ENCODE results near the gene CNIH4. TPM values are rescaled to one million over a fixed set of nuclear protein-coding genes. Genes with fewer than 3 reads are reported as not detected.

CNIH4 gene
- total RNA-seq, 2 experiments from 2014 or later, result 44.8 to 45.1 TPM

DNA sequence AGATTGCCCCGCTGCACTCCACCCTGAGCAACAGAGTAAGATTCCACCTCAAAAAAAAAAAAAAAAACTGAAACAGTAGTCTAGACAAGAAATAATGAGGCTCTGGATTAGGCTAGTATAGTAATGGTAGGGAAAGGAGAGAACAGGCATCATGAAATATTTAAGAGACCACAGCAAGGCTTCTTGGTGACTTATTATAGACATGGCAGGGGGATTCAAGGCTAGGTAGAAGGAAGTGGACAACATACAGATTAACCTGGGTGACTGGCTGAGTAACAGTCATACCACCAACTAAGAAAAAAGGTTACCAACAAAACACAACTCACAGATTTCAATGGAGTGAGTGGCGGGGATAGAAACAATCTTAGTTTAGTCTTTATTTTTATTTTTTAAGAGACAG is 35.0 kb upstream of the CNIH4 start:
- ATAC-seq, result no peak
- POLR2A ChIA-PET, result no interaction called here
- TF ChIP-seq, protein P1, sequence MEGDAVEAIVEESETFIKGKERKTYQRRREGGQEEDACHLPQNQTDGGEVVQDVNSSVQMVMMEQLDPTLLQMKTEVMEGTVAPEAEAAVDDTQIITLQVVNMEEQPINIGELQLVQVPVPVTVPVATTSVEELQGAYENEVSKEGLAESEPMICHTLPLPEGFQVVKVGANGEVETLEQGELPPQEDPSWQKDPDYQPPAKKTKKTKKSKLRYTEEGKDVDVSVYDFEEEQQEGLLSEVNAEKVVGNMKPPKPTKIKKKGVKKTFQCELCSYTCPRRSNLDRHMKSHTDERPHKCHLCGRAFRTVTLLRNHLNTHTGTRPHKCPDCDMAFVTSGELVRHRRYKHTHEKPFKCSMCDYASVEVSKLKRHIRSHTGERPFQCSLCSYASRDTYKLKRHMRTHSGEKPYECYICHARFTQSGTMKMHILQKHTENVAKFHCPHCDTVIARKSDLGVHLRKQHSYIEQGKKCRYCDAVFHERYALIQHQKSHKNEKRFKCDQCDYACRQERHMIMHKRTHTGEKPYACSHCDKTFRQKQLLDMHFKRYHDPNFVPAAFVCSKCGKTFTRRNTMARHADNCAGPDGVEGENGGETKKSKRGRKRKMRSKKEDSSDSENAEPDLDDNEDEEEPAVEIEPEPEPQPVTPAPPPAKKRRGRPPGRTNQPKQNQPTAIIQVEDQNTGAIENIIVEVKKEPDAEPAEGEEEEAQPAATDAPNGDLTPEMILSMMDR (IDR thresholded peaks at IDR 0.05), result no peak
- Mint-ChIP-seq H3K9me3 (no peaks in the 10 kb centered on the region), H3K27ac (no peak overlapping the region), H3K4me1 (ENCODE audit: low read depth) (peaks cover 18% of the 10 kb centered on the region), H3K27me3 (no peaks in the 10 kb centered on the region), H3K36me3 (ENCODE audit: low read depth) (peaks cover 14% of the 10 kb centered on the region), H3K4me3 (no peak overlapping the region)
- DNase-seq, result no peak
- CTCF ChIA-PET, result no interaction called here
- intact Hi-C loops (cut with micrococcal nuclease), result no loop called here

DNA sequence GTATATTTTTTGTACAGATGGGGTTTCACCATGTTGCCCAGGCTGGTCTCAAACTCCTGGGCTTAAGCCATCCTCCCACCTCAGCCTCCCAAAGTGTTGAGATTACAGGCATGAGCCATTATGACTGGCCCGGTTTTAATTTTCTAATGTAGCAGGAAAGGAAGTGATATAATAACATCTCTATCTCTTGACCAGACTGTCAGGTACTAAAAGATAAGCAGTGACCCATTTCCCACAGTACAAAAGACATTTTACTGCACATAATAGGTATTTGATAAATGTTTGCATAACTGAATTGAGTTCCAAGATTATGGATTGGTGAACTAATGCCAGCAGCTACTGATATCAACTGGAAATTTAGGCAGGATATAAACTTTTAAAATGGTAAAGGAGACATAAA is 30.7 kb upstream of the CNIH4 start:
- intact Hi-C loops (cut with micrococcal nuclease), result no loop called here
- POLR2A ChIA-PET, result no interaction called here
- H3K4me1 Mint-ChIP-seq (ENCODE audit: low read depth), result peaks cover 24% of the 10 kb centered on the region
- CTCF ChIA-PET, result interaction anchor here (0.7 to 1.3 kb wide), 2 partner anchors 9 to 131 kb away, joined by 3 read pairs; no protein-coding TSS in a partner anchor
- no peaks in the 10 kb centered on the region for H3K27me3 Mint-ChIP-seq
- ATAC-seq (no peak), DNase-seq (no peak)
- no peak overlapping the region for H3K4me3 Mint-ChIP-seq
- H3K36me3 Mint-ChIP-seq (ENCODE audit: low read depth), result peaks cover 11% of the 10 kb centered on the region
- TF ChIP-seq, protein P1 (IDR thresholded peaks at IDR 0.05), result no peak
- no peak overlapping the region for H3K27ac Mint-ChIP-seq
- no peaks in the 10 kb centered on the region for H3K9me3 Mint-ChIP-seq

DNA sequence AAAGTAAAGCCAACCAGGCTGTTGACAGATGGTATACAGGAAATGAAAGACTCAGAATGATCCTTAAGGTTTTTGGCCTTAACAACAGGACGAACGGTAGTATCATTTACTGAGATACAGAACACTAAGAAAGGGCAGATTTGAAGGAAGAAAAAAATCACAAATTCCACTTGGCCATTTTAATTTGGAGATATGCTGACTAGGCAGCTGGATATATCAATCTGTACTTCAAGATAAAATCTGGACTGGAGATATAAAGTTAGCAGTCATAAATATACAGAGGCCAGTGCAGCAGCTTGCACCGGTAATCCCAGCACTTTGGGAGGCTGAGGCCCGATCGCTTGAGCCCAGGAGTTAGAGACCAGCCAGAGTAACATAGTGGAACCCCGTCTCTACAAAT is 28.0 kb upstream of the CNIH4 start:
- peak overlapping the region; percentile 88 for H3K4me3 Mint-ChIP-seq
- peak overlapping the region; percentile 0 for H3K27ac Mint-ChIP-seq
- POLR2A ChIA-PET, result interaction anchor here (1.0 to 1.7 kb wide), 2 partner anchors 14 to 213 kb away, joined by 3 to 5 read pairs; no protein-coding TSS in a partner anchor

DNA sequence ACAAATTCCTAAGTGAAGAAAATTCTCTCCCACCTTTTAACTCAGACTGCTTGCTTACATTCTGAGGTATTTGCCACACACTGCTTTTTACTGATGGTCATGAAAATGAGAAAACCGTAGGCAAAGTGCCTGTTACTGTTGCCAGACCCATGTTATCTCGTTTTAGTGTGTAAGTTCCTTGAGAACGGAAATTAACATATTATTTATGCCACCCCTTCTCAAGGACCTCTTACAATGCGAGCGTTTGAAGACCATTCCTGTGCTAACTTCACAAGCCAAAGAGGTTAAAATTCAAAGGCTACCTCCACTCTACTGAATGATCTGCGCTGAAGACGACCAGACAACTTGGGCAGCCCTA is 27.2 kb upstream of the CNIH4 start:
- TF ChIP-seq, protein P1 (IDR thresholded peaks at IDR 0.05), result no peak
- POLR2A ChIA-PET, result interaction anchor here (0.7 to 1.7 kb wide), 5 partner anchors 9 to 214 kb away, joined by 3 to 5 read pairs (median 3); no protein-coding TSS in a partner anchor
- H3K27ac Mint-ChIP-seq, result peak overlapping the region; percentile 99
- ATAC-seq, result no peak
- H3K4me1 Mint-ChIP-seq (ENCODE audit: low read depth), result peaks cover 40% of the 10 kb centered on the region
- no peaks in the 10 kb centered on the region for H3K9me3 Mint-ChIP-seq
- CTCF ChIA-PET, result interaction anchor here (0.9 to 2.1 kb wide), 5 partner anchors 28 to 213 kb away, joined by 3 to 16 read pairs (median 6); no protein-coding TSS in a partner anchor
- intact Hi-C loops (cut with micrococcal nuclease), result no loop called here
- peak overlapping the region; percentile 88 for H3K4me3 Mint-ChIP-seq
- peaks cover 5% of the 10 kb centered on the region for H3K36me3 Mint-ChIP-seq (ENCODE audit: low read depth)
- H3K27me3 Mint-ChIP-seq, result no peaks in the 10 kb centered on the region
- DNase-seq, result no peak

More for the DNA sequence above, 28.0 kb upstream of the CNIH4 start:
- DNase-seq, result no peak
- ATAC-seq, result no peak
- Mint-ChIP-seq H3K36me3 (ENCODE audit: low read depth) (peaks cover 5% of the 10 kb centered on the region), H3K27me3 (no peaks in the 10 kb centered on the region), H3K9me3 (no peaks in the 10 kb centered on the region), H3K4me1 (ENCODE audit: low read depth) (peaks cover 31% of the 10 kb centered on the region)
- TF ChIP-seq, protein P1 (IDR thresholded peaks at IDR 0.05), result no peak
- CTCF ChIA-PET, result interaction anchor here (1.8 to 2.1 kb wide), 3 partner anchors 29 to 212 kb away, joined by 6 to 16 read pairs (median 11); no protein-coding TSS in a partner anchor
- intact Hi-C loops (cut with micrococcal nuclease), result no loop called here

Data from activated CD8-positive, alpha-beta T cell treated with anti-CD3 and anti-CD28 coated beads for 36 hours (primary cell).